ENCODE results near the gene NUDT12.

DNA sequence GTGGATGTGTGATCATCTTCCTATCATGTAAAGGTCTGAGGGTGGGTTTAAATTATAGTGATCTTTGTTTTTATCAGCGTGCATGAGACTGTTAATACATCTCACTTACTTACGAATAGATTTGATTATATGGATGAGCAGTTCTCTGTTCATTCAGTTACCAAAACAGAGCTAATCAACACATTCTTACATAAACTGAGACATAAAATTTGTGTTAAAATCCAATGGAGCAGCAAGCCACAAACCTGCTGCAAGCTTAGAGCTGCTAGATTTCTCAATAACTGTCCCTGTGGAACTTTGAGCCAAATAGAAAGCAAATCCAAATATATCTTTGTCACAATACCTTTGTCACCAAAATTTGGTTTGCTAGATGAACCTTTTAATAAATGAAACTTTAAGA lies 50.1 kb downstream of the NUDT12 start:
- TF ChIP-seq, protein P1, sequence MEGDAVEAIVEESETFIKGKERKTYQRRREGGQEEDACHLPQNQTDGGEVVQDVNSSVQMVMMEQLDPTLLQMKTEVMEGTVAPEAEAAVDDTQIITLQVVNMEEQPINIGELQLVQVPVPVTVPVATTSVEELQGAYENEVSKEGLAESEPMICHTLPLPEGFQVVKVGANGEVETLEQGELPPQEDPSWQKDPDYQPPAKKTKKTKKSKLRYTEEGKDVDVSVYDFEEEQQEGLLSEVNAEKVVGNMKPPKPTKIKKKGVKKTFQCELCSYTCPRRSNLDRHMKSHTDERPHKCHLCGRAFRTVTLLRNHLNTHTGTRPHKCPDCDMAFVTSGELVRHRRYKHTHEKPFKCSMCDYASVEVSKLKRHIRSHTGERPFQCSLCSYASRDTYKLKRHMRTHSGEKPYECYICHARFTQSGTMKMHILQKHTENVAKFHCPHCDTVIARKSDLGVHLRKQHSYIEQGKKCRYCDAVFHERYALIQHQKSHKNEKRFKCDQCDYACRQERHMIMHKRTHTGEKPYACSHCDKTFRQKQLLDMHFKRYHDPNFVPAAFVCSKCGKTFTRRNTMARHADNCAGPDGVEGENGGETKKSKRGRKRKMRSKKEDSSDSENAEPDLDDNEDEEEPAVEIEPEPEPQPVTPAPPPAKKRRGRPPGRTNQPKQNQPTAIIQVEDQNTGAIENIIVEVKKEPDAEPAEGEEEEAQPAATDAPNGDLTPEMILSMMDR (tag by site-specific recombination; IDR thresholded peaks at IDR 0.05) = no peak
- TF ChIP-seq ZBTB7A (tag by site-specific recombination; IDR thresholded peaks at IDR 0.05; ENCODE audit: low read depth) (no peak), ZNF629 (tag by site-specific recombination; IDR thresholded peaks at IDR 0.05) (no peak), ZNF175 (tag by site-specific recombination; IDR thresholded peaks at IDR 0.05) (no peak)
